Left forelimb (tissue), 1 donor: ENCODE data around the gene ACTA1.
"Not testable (repeated sequence)": the region's sequence is repeated elsewhere in the genome, so short reads cannot be mapped to it uniquely, and the experiment has no call there.

Source experiments
- DNase-seq: peaks from one replicate; pipeline ENCODE4 v3.0.0-alpha.2; 2018; ENCODE audit warnings: low spot score

ACTA1 gene

DNA sequence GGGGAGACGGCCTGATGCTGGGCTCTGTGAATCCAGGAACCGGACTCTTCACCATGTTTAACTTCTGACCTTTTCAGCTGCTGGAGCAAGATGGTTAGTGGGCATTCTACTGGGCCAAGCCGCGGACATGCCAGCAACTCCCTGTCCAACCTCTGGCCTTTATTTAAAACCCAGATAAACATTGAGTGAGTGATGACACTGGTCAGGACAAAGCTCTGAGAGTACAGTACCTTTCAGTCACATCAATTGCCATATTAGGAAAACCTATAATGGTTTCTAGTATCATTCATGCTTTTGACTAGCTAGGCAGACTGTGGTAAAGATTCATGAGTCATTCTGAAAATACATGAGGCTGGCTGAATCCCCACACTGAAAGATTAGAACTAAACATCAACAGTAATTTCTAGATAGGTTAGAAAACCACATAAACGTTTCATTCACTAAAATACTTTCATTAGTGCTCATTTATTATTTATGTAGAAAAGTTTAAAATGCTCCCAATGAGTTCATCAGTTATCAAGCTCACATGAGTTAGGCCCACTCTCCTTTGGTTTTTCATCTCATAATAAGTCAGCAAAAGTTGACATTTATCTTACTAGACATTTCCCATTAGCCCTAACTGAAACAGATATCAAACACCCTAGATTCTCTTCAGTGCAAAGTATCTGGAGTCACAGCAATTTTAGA lies 7.1 kb upstream of the ACTA1 start:
- no peak for DNase-seq

DNA sequence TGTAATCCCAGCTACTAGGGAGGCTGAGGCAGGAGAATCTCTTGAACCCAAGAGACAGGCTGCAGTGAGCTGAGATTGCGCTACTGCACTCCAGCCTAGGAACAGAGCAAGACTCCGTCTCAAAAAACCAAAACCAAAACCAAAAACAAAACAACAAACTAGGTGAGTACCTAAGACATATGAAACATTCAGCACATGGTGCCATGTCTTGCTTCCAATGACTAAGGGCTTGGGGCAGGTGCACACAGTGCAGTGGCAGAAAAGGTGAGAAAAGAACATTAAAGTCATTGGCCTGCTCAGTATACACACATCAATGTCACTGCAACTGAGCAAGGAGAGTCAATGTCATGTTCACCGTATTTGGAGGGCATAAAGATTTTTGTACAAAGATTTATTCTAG lies 4.1 kb upstream of the ACTA1 start:
- DNase-seq, result no peak

DNA sequence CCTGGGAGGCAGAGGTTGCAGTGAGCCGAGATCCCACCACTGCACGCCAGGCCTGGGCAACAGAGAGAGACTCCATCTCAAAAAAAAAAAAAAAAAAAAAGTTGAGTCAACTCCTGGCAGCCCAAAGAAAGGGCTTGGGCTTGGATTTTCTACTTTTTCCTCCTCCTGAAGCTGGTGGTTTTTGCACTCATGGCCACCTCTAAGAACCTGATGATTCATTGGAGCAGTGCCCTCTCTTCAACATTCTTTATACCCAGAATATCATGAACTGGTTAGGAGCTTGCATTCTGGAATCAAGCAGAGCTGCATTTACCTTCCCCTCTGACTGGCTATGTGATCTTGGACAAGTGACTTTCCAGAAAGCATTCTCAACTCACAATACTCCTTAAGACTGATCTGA lies 3.5 kb upstream of the ACTA1 start:
- no peak for DNase-seq

DNA sequence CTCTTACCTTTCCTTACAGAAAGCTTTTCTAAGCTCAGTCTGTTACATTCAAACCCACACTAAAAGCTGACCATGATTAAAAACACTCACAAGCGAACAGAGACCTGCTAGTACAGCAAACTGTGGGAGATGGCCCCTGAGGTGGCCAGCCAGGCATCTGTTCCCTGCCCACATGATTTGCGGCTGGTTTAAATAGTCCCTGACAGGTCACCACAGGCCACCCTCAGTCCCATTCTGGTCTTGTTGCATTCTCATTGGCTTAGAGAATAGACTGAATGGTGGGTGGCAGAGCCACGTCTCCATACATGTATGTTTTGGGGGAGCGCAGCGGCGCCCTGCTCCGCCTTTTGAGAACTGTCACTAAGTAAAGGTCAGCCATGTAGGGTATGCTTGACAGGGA lies 2.3 kb upstream of the ACTA1 start:
- no peak for DNase-seq

DNA sequence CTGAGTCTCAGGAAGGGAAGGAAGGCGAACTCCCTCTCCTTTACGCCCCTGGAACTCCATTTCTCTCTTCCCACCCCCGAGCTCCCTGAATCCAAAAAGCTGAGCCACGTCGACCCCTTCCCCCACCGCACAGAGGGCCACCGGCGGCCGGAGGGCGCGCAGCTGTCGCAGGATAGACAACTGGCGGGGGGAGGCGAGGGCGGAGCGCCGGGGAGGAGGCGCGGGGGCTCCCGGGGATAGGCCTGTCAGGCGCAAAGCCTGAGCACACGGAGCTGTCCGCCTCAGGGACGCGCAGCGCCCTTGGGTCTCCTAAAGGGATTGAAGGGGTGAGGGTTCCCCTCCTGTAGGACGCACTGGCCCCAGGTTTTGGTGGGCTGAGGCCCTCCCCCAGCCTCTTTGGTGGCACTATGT lies 752 bp upstream of the ACTA1 start:
- DNase-seq, result no peak

DNA sequence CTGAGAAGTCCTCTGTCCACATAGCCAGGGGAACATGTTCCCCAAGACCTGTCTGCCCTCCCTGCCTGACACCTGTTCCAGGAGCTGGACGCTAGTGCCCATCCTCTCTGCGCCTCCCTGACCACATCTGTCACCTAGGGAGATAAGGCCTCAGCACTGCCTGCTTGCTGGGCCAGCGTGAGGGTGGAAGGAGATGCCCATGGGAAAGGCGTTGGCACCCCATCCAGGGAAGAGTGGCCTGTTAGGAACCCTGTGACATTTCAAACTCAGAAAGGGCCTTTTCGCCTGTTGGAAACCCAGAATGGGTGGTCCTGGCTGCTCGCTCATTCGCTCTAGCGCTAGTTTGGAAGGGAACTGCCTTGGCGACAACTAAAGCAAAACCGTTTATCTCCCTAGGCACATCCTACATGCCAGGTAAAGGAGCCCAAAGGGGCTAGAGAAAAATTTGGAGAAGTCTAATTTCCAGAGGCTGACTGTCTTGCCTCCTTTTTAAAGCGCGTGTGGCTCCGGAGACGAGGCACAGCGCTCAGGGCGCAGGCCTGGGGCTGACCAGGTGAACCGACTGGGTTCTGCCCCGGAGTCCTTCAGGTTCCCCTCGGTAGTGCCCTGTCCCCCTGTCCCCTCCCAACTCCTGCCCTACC lies 410 bp downstream of the ACTA1 start:
- no peak for DNase-seq

DNA sequence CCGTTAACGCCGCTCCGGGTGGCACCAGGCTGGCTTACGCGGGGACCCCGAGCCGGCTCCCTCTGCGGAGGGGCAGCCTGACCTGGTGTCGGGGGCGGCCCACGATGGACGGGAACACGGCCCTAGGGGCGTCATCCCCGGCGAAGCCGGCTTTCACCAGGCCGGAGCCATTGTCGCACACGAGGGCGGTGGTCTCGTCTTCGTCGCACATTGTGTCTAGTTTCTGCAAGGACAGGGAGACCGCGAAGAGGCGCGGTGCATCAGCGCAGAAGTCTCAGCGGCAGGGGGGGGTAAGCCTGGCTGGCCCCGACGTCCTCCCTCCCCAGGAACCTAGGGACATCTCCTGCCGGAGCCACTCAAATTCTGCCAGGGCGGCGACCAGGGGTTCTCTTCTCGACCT lies 989 bp downstream of the ACTA1 start:
- DNase-seq, result no peak

DNA sequence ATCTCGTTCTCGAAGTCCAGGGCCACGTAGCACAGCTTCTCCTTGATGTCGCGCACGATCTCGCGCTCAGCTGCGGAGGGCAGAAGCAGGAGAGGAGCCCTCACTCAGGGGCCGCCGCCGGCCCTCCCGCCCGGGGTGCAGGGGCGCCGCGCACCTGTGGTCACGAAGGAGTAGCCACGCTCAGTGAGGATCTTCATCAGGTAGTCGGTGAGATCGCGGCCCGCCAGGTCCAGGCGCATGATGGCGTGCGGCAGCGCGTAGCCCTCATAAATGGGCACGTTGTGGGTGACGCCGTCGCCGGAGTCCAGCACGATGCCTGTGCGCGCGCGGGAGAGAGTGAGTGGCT lies 1.8 kb downstream of the ACTA1 start:
- DNase-seq, result no peak

DNA sequence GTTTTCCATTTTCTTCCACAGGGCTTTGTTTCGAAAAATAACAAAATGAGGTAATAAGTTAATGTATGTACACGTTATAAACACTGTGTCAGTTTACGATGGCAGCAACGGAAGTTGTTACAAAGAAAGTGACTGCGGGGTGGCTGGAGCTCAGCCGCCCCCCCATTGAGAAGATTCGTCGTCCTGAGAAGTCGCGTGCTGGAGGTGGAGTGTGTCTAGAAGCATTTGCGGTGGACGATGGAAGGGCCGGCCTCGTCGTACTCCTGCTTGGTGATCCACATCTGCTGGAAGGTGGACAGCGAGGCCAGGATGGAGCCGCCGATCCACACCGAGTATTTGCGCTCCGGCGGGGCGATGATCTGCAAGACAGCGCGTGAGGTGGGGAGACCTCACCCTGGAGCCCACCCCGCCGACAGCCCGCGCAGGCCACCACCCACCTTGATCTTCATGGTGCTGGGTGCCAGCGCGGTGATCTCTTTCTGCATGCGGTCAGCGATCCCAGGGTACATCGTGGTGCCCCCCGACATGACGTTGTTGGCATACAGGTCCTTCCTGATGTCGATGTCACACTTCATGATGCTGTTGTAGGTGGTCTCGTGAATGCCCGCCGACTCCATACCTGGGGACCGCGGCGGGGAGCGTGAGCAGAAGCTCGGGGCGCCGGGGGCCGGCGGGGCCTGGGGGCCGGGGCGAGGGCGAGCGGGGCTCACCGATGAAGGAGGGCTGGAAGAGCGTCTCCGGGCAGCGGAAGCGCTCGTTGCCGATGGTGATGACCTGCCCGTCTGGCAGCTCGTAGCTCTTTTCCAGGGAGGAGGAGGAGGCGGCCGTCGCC lies 2.4 kb downstream of the ACTA1 start:
- no peak for DNase-seq

DNA sequence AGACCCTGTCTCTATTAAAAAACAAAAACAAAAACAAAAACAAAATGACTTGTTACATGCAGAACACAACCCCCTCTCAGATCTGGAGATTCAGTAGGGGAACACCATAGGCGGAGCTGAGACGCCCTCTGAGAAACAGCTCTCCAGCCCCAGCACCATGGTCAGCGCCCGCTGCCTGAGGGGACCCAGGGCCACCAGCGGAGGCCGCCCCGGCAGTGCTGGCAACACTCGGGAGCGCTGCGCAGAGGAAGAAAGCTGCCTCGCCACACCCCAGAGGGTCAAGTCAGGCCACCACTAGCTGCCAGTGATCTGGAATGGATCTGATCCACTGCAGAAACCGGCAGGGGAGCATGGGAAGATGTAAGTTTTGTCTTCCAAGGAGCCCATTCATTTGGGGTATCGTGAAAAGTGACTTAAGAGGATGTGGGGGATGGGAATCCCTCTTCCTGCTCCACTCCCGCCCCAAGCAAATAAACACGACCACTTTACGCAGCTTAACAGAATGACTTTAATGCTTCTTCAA lies 3.1 kb downstream of the ACTA1 start:
- peak; percentile 82 for DNase-seq

DNA sequence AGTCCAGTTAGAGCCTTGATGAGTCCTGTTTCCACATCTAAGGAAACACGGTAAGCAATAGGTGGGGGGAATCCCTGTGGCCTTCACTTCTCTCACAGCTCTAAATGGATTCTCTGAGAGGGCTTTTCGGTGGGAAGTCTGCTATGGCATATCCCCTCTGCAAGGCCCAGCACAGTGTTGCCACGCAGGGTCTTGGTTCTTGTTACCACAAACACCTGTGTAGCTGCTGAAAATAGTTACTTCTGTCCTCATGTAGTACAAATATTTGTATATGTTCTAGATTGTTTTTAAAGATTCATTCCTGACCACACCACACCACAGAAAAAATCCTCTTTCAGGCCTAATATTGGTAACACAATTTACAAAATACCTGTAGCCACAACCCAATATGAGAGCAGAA lies 5.6 kb downstream of the ACTA1 start:
- no peak for DNase-seq

DNA sequence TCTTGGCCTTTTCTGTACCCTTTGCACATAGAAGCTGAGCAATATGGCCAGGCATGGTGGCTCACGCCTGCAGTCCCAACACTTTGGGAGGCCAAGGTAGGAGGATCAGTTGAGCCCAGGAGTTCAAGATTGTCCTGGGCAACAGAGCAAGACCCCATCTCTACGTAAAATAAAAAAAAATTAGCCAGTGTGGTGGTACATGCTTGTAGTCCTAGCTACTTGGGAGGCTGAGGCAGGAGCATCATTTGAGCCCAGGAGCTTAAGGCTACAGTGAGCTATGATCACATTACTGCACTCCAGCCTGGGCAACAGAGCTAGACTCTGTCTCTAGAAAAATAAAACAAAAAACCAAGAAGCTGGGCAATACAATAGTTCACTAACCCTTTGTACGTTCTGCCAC lies 6.3 kb downstream of the ACTA1 start:
- DNase-seq, result no peak

DNA sequence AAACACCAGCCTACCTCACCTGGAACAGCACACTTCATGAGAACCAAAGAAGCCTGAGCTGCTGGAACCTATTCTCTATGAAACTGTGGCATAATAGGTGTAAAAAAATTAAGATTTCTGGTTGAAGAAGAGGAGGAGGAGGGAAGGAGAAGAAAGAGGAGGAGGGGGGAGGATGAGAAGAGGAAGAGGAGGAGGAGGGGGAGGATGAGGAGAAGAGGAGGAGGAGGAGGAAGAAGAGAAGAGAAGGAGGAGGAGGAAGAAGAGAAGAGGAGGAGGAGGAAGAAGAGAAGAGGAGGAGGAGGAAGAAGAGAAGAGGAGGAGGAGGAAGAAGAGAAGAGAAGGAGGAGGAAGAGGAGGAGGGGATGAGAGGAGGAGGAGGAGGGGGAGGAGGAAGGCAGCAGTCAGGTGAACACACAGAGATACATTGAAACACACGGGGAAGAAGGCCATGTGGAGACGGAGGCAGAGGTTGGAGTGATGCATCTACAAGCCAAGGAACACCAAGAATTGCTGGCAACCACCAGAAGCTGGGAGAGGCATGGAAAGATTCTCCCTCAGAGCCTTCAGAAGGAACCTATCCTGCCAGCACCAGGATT lies 8.2 kb downstream of the ACTA1 start:
- DNase-seq, result no peak

DNA sequence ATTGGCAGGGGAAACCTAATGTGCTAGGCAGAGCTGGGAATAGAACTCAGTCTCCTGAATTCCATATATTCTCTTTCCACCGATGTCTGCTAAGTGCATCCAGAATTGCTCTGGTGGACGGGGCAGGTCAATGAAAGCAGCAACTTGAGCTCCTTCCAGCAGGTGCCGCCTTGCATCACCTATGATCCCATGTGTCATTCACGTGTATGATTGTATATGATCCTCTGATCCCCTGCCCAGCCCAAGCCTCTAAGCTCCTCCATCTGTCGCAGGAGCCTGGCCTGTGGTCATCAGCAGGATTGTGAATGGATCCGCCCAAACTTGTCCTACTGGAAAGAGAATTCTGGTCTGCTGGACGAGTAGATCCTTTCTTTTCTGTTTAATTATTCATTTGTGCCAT lies 13.1 kb downstream of the ACTA1 start:
- DNase-seq, result no peak

DNA sequence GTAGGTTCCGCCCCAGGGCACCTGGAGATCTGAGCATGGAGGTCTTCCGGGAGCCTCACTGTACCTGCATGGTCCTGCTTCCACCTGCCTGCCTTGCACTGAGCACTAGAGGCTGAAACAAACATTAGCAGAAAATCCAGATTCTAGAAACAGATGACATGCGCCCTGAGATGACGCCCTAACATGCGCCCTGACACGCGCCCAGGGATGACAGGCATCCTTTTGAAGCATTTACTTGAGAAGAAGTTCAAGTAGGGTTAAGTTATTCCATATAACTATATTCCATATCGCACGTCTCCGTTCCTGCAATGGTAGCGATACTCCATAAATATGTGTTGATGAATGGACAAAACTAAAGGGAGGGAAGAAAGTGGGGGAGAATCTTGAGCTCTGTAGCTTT lies 13.7 kb downstream of the ACTA1 start:
- no peak for DNase-seq

DNA sequence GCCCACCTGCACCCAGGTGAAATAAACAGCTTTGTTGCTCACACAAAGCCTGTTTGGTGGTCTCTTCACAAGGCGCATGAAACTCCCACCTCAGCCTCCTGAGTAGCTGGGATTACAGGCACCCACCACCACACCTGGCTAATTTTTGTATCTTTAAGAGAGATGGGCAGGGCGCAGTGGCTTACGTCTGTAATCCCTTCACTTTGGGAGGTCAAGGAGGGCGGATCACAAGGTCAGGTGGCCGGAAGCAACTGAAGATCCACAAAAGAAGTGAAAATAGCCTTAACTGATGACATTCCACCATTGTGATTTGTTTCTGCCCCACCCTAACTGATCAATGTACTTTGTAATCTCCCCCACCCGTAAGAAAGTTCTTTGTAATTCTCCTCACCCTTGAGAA lies 15.3 kb downstream of the ACTA1 start:
- not testable (repeated sequence) for DNase-seq

DNA sequence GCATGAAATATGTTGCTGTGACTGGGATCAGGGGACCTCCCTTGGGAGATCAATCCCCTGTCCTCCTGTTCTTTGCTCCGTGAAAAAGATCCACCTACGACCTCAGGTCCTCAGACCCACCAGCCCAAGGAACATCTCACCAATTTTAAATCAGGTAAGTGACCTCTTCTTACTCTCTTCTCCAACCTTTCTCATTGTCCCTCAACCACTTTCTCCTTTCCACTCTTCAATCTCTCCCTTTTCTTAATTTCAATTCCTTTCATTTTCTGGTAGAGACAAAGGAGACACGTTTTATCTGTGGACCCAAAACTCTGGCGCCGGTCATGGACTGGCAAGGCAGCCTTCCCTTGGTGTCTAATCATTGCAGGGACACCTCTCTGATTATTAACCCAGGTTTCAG lies 21.1 kb downstream of the ACTA1 start:
- not testable (repeated sequence) for DNase-seq

DNA sequence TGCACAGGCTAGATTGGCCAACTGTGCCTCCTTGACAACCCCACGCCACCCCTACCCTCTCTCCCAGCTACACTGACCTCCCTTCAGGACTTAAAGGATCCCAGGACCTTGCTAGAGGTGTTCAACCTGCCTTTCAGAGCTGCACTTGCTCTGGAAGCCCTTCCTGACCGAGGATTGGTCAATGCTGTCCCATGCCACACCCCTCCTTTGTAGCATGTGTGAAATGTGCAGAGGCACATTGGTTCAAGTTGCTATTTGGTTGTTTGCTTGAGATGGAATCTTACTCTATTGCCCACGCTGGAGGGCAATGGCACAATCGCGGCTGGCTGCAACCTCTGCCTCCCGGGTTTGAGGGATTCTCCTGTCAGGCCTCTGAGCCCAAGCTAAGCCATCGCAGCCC lies 21.8 kb downstream of the ACTA1 start:
- DNase-seq, result no peak

DNA sequence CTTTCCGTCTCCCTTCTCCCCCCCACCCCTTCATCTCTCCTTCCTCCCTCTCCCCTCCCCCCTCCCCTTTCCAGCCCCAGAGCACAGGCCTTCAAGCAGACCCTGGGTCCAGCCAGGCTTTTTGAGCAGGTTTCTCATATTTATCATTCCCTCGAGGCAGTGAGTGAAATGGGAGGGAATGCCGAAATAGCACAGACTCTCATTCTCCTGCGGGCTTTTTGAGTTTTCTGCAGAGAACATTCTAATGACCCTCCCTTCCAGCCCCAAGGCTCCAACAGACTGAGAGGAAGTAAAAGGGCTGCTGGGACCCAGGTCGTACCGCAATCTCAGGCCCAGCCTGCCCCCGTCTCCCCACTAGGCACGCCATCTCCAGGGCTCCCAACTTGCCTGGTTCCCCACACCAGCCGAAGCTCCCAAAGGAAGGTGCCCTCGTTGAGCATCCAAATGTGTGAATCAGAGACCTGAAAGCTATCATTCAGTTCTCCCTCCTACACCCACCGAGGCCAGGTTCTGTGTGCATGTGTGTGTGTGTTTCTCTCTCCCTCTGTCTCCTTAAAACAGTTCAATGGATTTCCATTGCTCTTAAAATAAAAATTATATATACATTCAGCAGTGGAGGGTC lies 22.3 kb downstream of the ACTA1 start:
- DNase-seq, result no peak

DNA sequence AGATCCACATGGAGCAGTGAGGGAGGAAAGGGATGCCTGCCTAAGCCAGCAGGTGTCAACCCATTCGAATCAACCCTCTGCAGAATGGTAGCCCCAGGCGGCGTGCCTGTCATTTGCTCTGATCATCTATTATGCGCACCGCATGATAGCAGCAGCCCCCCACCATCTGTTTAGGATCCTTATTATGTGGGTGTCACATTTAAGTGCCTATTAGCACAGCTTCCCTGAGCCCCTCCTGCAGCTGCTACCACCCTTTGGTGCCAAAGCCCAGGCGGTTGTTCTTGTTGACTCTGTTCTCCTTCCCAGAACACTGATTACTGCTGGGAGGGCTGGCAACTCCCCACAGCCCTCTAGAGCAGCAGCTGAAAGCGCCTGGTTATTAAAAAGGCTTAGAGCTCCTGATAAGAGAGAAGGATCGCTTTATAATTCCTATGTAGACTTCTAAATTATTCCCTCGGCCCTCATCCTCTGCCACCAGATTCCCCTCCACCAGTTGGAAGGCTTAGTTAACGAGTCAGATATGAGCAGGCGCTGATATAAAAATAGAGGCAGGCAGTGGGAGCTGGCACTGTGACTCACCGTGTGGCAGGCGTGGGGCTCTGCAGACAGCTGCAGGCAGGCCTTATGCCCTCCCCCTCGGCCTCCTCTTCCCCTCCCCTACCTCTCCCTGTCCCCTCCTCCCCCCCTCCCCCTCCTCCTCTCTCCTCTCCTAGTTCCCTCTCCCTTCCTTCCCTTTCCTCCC lies 23.0 kb downstream of the ACTA1 start:
- peak; percentile 75 for DNase-seq

DNA sequence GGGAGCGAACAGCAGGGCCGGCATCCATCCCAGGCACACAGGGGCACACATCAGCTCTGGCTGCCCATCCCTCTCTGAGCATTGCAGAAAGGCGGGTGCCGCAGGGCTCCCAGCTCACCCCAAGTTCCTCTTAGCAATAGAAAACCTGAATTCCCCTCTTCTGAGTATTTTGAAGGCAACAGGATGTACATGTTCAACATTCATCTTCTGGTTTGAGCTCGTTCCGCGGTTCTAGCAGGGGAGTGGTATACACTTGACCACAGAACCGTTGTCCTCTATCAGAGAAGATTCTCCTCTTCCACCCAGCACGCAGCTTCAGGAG lies 23.6 kb downstream of the ACTA1 start:
- DNase-seq, result no peak
